ENCODE measurements around the gene FLNA. TPM values are rescaled to one million over a fixed set of nuclear protein-coding genes. Genes with fewer than 3 reads are reported as not detected.
"Not testable (repeated sequence)": the region's sequence is repeated elsewhere in the genome, so short reads cannot be mapped to it uniquely, and the experiment has no call there.

The FLNA gene
- polyA plus RNA-seq, 3 donors from 2014 or later = 135 to 1,231 (median 241) TPM

GRCh38 chrX:154388649-154389048 is 14.2 kb upstream of the FLNA start:
- not testable (repeated sequence) for H3K27me3 Mint-ChIP-seq (ENCODE audit: low read depth in 3 of 3); H3K4me1 Mint-ChIP-seq; H3K36me3 Mint-ChIP-seq; H3K4me3 Mint-ChIP-seq; H3K9me3 Mint-ChIP-seq; DNase-seq; H3K27ac Mint-ChIP-seq

- not testable (repeated sequence) for H3K27ac Mint-ChIP-seq
These were observed 13.7 kb upstream of the FLNA start for GRCh38 chrX:154388094-154388493.

DNA sequence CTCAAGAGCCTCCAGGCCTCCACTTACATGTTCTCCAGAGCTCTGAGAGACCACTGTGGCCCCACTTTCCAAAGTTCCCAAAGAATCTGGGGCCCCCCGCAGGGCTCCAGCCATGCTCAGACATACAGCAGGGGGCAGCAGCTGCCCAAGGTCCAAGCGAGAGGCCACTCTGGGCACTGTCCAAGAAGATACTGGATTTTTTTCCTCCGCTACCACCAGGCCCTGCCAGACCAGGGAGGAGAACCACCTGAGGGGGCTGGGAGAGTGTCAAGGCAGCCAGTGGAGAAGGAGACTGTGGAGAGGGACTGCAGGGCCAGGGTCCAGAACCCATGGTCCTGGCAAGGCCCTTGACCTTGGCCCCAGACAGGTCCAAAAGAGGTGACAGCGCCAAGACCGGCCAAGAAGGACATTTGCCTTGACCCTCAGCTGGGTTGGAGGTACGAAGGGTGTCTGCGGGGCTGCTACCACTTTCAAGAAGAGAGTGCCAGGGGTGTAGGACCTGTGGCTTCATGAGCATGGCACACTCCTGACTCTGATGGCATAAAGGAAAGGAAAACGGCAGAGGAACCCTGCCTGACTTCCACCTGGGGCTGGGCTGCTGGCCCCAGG is 10.0 kb upstream of the FLNA start:
- Mint-ChIP-seq H3K4me1 (peaks cover 14 to 21% of the 10 kb centered on the region in 2 donors), H3K36me3 (peaks cover 0 to 3% (median 3%) of the 10 kb centered on the region in 3 donors), H3K27ac (peak overlapping the region in 4 of 6 donors; percentile 65 to 71 (median 70)), H3K27me3 (ENCODE audit: low read depth in 3 of 3) (peaks cover 5 to 10% (median 8%) of the 10 kb centered on the region in 3 donors), H3K9me3 (no peaks in the 10 kb centered on the region), H3K4me3 (no peak overlapping the region)
- no peak for DNase-seq

More at GRCh38 chrX:154388094-154388493, 13.7 kb upstream of the FLNA start:
- not testable (repeated sequence) for DNase-seq; H3K27me3 Mint-ChIP-seq (ENCODE audit: low read depth in 3 of 3); H3K4me1 Mint-ChIP-seq; H3K4me3 Mint-ChIP-seq; H3K36me3 Mint-ChIP-seq; H3K9me3 Mint-ChIP-seq

DNA sequence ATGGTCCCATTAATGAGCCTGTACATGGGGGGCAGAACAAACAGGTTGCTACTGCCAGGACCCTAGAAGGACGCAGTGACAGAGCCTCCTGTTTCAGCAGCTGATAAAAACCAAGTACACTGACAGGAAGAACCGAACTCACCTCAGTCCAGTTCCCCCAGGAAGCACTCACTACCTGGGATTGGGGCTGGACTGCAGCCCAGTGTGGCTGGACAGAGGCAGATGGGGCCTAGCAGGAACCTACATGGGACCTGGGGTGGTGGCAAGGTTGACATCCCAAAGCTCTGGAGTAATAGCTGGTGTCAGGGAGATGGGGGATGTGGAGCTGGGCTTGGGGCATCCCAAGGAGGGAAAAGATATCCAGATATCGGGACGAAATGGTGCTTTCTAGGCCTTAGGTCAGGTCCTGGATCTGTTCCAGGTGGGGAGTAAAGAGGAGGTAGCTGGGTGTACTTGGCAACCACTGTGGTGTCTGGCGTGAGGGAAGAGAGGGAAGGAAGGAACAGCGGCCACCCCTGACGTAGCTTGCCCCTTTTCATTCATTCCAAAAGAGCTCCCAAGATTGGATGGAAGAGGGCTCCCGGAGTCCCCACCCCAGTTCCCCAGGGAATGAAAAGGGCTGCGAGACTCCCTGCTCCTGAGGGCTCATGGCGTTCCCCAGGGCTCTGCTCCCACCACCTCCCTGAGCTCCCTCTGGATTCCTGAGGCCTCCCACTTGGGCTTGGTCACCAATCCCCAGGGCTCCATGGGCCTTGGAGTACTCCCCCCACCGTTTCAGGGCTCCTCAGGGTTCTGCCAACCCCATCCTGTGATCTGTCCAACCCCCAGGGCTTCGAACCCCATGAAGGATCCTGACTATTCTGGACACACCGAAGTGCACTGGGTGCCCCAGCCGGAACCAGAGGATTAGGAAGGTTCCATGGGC is 9.2 kb upstream of the FLNA start:
- H3K27me3 Mint-ChIP-seq (ENCODE audit: low read depth in 3 of 3) = peaks cover 11 to 13% (median 12%) of the 10 kb centered on the region in 3 donors
- DNase-seq = no peak
- no peak overlapping the region for H3K4me3 Mint-ChIP-seq
- peaks cover 14 to 21% of the 10 kb centered on the region in 2 donors for H3K4me1 Mint-ChIP-seq
- peak overlapping the region in 3 of 6 donors; percentile 68 to 77 (median 71) for H3K27ac Mint-ChIP-seq
- peaks cover 0 to 3% (median 3%) of the 10 kb centered on the region in 3 donors for H3K36me3 Mint-ChIP-seq
- no peaks in the 10 kb centered on the region for H3K9me3 Mint-ChIP-seq

GRCh38 chrX:154382483-154383069 is 8.1 kb upstream of the FLNA start:
- no peaks in the 10 kb centered on the region for H3K9me3 Mint-ChIP-seq
- DNase-seq = no peak
- H3K36me3 Mint-ChIP-seq = peaks cover 0 to 3% (median 3%) of the 10 kb centered on the region in 3 donors
- H3K4me3 Mint-ChIP-seq = no peak overlapping the region
- peaks cover 19 to 23% of the 10 kb centered on the region in 2 donors for H3K4me1 Mint-ChIP-seq
- H3K27me3 Mint-ChIP-seq (ENCODE audit: low read depth in 3 of 3) = peaks cover 13 to 15% (median 14%) of the 10 kb centered on the region in 3 donors
- peak overlapping the region in 4 of 6 donors; percentile 17 to 42 (median 30) for H3K27ac Mint-ChIP-seq

GRCh38 chrX:154381271-154381670 is 6.8 kb upstream of the FLNA start:
- peak overlapping the region in 4 of 6 donors; percentile 19 to 87 (median 48) for H3K27ac Mint-ChIP-seq
- no peak for DNase-seq
- peaks cover 14 to 15% (median 15%) of the 10 kb centered on the region in 3 donors for H3K27me3 Mint-ChIP-seq (ENCODE audit: low read depth in 3 of 3)
- H3K4me3 Mint-ChIP-seq = peak overlapping the region in 3 of 5 donors; percentile 15 to 44 (median 18)
- H3K9me3 Mint-ChIP-seq = no peaks in the 10 kb centered on the region
- H3K36me3 Mint-ChIP-seq = peaks cover 0 to 3% (median 3%) of the 10 kb centered on the region in 3 donors
- peaks cover 22 to 27% of the 10 kb centered on the region in 2 donors for H3K4me1 Mint-ChIP-seq

DNA sequence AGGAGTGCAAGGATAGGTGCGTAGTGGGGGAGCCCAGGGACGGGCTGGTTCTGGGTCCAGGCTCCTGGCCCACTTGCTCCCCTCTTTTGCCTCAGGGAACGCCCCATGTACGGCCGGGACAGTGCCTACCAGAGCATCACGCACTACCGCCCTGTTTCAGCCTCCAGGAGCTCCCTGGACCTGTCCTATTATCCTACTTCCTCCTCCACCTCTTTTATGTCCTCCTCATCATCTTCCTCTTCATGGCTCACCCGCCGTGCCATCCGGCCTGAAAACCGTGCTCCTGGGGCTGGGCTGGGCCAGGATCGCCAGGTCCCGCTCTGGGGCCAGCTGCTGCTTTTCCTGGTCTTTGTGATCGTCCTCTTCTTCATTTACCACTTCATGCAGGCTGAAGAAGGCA is 6.4 kb upstream of the FLNA start:
- peaks cover 14 to 15% (median 15%) of the 10 kb centered on the region in 3 donors for H3K27me3 Mint-ChIP-seq (ENCODE audit: low read depth in 3 of 3)
- H3K27ac Mint-ChIP-seq = peak overlapping the region; percentile 87 to 95 (median 93)
- H3K4me3 Mint-ChIP-seq = peak overlapping the region; percentile 78 to 82 (median 79)
- no peak for DNase-seq
- H3K36me3 Mint-ChIP-seq = peaks cover 0 to 3% (median 3%) of the 10 kb centered on the region in 3 donors
- no peaks in the 10 kb centered on the region for H3K9me3 Mint-ChIP-seq
- peaks cover 22 to 27% of the 10 kb centered on the region in 2 donors for H3K4me1 Mint-ChIP-seq

DNA sequence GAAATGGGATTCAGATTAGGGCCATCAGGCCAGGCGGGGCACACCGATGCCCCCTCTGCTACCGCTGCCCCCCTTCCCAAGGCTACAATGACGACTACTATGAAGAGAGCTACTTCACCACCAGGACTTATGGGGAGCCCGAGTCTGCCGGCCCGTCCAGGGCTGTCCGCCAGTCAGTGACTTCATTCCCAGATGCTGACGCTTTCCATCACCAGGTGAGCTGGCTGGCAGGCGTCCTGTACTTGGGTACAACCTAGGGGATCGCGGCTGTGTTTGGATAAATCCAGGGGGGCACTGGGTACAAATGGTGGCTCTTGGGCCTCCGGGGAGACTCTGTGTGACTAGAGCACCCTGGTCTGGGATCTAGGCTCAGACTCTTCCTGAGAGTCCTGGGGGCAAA is 5.7 kb upstream of the FLNA start:
- Mint-ChIP-seq H3K9me3 (no peaks in the 10 kb centered on the region), H3K36me3 (peaks cover 0 to 3% (median 3%) of the 10 kb centered on the region in 3 donors), H3K27ac (peak overlapping the region; percentile 87 to 95 (median 93)), H3K4me1 (peaks cover 22 to 29% of the 10 kb centered on the region in 2 donors), H3K4me3 (peak overlapping the region; percentile 78 to 82 (median 79)), H3K27me3 (ENCODE audit: low read depth in 3 of 3) (peaks cover 14 to 18% (median 17%) of the 10 kb centered on the region in 3 donors)
- DNase-seq = no peak

DNA sequence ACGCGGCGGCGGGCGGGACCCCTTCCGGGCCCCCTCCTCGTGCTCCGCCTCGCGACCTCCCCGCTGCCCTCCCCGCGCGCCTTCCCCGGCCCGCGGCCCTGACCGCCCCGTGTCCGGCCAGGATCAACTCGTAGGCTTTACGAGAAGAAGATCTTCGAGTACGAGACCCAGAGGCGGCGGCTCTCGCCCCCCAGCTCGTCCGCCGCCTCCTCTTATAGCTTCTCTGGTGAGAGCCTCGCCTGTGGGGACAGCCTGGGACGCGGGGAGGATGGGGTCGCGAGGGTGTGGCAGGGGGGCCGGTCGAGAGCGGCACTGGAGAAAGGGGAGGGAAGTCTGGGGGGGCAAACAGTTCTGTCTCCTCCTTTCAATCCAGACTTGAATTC is 5.1 kb upstream of the FLNA start:
- H3K4me1 Mint-ChIP-seq = peaks cover 22 to 30% of the 10 kb centered on the region in 2 donors
- DNase-seq = no peak
- H3K4me3 Mint-ChIP-seq = peak overlapping the region; percentile 78 to 82 (median 79)
- H3K27ac Mint-ChIP-seq = peak overlapping the region; percentile 87 to 95 (median 93)
- peaks cover 14 to 17% (median 17%) of the 10 kb centered on the region in 3 donors for H3K27me3 Mint-ChIP-seq (ENCODE audit: low read depth in 3 of 3)
- no peaks in the 10 kb centered on the region for H3K9me3 Mint-ChIP-seq
- H3K36me3 Mint-ChIP-seq = peaks cover 0 to 3% (median 3%) of the 10 kb centered on the region in 3 donors

DNA sequence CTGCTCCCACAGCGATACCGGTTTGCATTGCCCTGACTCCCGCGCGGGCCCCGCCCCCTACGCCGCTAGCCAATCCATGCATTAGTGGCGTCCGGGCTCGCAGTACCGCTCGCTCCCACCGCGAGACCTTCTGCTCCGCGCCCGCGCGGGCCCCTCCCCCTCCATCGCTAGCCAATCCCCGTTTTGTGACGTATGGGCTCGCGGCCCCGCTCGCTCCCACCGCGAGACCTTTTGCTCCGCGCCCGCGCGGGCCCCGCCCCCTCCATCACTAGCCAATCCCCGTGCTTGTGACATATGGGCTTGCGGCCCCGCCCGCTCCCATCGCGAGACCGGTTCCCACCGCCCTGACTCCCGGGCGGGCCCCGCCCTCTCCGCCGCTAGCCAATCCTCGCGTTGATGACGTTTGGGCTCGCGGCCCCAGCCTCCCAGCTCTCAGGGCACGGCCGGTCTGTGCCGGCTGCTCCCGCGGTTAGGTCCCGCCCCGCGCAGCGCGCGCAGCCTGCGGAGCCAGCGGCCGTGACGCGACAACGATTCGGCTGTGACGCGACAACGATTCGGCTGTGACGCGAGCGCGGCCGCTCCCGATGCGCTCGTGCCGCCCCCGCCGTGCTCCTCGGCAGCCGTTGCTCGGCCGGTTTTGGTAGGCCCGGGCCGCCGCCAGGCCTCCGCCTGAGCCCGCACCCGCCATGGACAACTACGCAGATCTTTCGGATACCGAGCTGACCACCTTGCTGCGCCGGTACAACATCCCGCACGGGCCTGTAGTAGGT is 4.5 kb upstream of the FLNA start, which contains the start of gene EMD:
EMD (plus strand) TSS at position 497 of the 770 bp plus-strand sequence; CDS start at position 687, 190 bp downstream.
- Mint-ChIP-seq H3K36me3 (peaks cover 0 to 3% (median 3%) of the 10 kb centered on the region in 3 donors), H3K9me3 (no peaks in the 10 kb centered on the region), H3K4me3 (peak within 1 kb of the TSS; percentile 78 to 82 (median 79)), H3K4me1 (peaks cover 22 to 28% of the 10 kb centered on the region in 2 donors), H3K27me3 (ENCODE audit: low read depth in 3 of 3) (peaks cover 14 to 17% (median 15%) of the 10 kb centered on the region in 3 donors), H3K27ac (peak within 1 kb of the TSS; percentile 87 to 95 (median 94))
- peak; percentile 95 to 98 (median 96) for DNase-seq

DNA sequence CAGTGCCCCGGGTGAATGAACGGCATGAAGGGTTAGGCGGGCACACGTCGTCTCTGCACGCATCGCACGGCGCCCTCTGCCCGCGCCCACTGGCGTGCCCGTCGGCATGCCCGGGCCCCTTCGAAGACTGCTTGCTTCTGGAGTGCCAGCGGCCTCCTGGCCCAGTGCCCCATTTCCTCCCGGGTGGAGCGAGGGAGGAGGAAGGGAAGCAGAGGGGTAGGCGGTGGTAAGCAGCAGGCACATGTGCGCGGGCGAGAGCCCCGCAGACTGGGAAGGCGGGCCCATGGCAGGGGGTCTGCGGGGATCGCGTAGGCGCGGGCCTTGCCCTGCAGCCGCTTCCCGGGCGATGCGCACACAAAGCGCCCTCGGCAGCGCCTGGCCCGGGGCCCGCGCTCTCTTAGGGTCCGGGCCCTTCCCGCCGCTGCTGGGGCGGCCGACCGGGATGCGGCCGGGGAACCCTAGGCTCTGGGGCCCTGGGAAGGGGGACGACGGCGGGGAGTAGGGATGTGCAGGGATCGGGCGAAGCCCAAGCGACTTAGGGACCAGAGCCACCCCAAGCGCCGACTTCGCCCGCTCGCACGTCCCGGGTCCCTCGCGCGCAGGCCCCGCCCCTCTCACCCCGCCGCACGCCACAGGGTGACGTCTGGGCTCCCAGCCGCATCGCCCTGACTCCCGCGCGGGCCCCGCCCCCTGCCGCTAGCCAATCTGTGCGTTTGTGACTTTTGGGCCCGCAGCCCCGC is 3.8 kb upstream of the FLNA start:
- peak in 1 of 3 donors; percentile 57 for DNase-seq
- peak overlapping the region; percentile 87 to 95 (median 92) for H3K27ac Mint-ChIP-seq
- H3K9me3 Mint-ChIP-seq = peaks cover 0 to 2% (median 0%) of the 10 kb centered on the region in 6 donors
- peaks cover 27 to 33% of the 10 kb centered on the region in 2 donors for H3K4me1 Mint-ChIP-seq
- H3K4me3 Mint-ChIP-seq = peak overlapping the region; percentile 55 to 82 (median 71)
- peaks cover 0 to 3% (median 3%) of the 10 kb centered on the region in 3 donors for H3K36me3 Mint-ChIP-seq
- peaks cover 13 to 17% (median 15%) of the 10 kb centered on the region in 3 donors for H3K27me3 Mint-ChIP-seq (ENCODE audit: low read depth in 3 of 3)

- peaks cover 13 to 23% (median 22%) of the 10 kb centered on the region in 3 donors for H3K27me3 Mint-ChIP-seq (ENCODE audit: low read depth in 3 of 3)
- peak overlapping the region; percentile 75 to 91 (median 86) for H3K27ac Mint-ChIP-seq
- H3K9me3 Mint-ChIP-seq = peaks cover 0 to 2% (median 0%) of the 10 kb centered on the region in 6 donors
- H3K4me1 Mint-ChIP-seq = peaks cover 38 to 42% of the 10 kb centered on the region in 2 donors
- H3K36me3 Mint-ChIP-seq = peaks cover 0 to 3% (median 3%) of the 10 kb centered on the region in 3 donors
- peak overlapping the region in 3 of 5 donors; percentile 7 to 51 (median 36) for H3K4me3 Mint-ChIP-seq
- no peak for DNase-seq
These were observed 2.3 kb upstream of the FLNA start for GRCh38 chrX:154376774-154377173.
